NCI-H146 treated with DMSO at 0.1 percent for 48 hours (cell line): ENCODE measurements around the gene ACER3.
"Not testable (repeated sequence)": the region's sequence is repeated elsewhere in the genome, so short reads cannot be mapped to it uniquely, and the experiment has no call there.

Experiments used
- DNase-seq: peaks from one replicate; lab custom pipeline; 2025; ENCODE audit not compliant: unreplicated experiment; lab: John Stamatoyannopoulos, UW

ACER3 gene

DNA sequence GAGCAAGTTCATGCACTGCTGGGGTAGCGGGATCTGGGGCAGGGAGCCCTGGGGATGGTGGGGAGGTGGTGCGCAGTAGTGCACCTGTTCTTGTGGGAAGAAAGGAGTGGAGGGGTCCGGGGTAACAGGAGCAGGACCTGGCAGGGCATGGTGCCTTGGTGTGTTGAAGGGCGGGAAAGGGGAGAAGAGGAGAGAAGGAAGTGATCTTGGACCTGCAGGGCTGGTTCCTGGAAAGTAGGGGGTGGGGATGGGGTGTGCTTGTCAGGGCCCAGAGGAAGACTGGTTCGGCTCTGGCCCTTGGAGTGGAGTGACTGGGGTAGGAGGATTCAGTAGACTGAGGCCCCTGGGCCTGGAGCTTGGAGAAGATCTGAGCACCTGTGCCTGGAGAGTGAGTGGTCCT lies 195.2 kb downstream of the ACER3 start:
- DNase-seq, result no peak

DNA sequence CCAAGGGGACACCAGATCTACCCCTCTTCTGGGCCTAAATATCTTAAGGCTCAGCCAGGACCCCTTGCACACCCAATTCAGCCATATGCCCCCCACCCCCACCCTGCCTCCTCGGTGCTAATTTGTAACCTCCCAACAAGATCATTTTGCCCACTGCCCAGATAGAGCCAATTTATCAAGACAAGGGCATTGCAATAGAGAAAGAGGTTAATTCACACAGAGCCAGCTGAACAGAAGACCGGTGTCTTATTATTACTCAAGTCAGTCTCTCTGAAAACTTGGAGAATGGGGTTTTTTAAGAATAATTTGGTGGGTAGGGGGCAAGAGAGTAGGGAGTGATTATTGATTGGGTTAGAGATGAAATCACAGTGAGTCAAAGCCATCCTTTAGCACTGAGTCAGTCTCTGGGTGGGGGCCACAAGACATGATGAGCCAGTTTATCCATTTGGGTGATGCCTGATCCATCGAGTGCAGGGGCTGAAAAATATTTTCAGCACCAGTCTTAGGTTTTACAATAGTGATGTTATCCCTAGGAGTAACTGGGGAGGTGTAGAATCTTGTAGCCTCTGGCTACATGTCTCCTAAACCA lies 196.2 kb downstream of the ACER3 start:
- no peak for DNase-seq

DNA sequence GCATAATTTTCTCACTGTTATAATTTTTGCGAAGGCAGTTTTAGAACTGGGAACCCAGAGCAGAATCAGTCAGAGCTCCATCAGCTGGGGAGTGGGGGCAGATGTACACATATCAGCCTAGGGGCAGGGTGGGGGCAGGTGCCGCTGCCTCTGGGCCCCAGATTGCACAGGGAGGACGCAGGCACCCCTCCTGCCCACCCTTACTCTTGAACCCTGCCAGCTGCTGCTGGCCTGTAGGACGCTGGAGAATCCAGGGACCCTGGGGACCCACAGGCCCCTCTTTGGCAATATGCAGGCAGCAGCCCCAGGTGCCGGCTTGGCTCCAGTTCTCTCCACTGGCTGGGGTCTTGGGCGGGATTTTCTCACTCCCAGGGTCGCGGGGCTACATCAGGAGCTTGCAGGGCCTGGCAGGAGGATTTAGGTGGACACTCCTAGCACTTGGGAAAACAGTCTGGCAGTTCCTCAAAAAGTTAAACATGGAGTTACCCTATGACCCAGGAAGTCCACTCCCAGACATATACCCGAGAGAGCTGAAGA lies 197.3 kb downstream of the ACER3 start:
- no peak for DNase-seq

DNA sequence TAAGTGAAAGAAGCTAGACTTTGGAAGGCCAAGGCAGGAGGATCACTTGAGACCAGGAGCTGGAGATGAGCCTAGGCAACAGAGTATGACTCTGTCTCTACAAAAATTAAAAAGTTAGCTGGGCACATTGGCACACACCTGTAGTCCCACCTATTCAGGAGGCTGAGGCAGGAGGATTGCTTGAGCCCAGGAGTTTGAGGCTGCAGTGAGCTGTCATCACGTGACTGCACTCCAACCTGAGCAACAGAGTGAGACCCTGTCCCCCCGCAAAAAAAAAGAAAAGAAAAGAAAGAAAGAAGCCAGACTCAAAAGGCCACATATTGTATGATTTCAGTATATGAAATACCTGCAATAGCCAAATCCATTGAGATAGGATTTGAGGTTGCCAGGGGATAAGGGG lies 198.2 kb downstream of the ACER3 start:
- no peak for DNase-seq

DNA sequence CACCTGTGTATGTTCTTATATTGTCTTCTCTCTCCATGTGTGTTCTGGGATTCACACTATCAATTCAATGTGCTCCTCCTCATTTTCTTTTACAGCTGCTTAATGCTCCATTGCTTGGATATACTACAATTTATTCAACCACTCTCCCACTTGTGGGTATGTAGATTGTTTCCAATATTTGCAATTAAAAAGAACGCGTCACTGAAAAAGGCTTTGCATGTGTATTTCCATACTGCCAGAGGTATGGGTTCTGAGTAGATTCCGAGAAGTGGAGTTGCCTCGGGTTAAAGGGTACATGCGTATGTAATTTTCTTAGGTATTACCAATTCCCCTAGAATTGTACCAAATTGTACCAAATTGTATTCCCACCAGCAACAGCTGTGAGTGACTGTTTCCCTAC lies 199.1 kb downstream of the ACER3 start:
- DNase-seq, result no peak

DNA sequence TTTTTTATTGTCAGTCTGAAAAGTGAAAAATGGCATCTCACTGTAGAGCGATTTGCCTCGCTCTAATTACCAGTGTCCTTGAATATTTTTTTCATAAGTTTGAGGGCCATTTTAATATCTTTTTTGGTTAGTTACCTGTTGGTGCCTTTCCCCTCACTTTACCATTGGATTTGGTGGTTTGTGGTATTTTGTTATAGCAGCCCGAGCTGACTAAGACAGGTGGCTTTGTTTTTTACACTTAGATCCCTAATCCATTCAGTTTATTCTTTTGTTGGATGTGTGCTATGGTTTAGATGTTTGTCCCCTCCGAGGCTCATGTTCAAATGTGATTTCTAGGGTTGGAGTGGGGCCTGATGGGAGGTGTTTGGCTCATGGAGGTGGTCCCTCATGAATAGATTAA lies 199.5 kb downstream of the ACER3 start:
- no peak for DNase-seq

DNA sequence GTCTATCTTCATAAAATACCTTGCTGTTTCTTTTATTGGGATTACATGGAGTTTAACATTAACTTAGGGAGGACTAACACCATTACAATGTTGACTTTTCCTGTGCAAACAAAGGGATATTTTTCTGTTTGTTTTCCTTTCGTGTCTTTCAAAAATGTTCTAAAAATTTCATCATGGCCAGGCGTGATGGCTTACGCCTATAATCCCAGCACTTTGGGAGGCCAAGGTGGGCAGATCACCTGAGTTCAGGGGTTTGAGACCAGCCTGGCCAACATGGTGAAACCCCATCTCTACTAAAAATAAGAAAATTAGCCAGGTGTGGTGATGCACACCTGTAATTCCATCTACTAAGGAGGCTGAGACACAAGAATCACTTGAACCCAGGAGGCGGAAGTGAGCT lies 200.5 kb downstream of the ACER3 start:
- not testable (repeated sequence) for DNase-seq

DNA sequence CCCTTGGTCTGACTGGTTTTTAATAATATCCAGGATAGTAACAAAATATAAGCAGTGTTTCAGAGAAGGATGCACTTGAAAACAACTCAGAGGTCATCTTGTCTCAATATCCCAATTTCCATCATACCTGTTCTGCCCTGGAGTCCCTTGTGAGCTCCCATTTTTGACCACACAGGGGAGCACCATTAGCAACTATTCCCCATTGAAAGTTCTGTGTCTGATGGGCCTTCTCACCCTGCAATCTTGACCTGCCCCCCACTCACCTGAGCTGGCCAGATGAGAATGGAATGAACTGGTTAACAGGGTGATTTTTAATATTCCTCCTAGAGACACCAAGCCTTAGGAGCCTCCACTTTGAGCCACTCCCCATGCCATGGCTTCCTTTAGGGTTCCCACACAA lies 202.2 kb downstream of the ACER3 start:
- DNase-seq, result no peak

DNA sequence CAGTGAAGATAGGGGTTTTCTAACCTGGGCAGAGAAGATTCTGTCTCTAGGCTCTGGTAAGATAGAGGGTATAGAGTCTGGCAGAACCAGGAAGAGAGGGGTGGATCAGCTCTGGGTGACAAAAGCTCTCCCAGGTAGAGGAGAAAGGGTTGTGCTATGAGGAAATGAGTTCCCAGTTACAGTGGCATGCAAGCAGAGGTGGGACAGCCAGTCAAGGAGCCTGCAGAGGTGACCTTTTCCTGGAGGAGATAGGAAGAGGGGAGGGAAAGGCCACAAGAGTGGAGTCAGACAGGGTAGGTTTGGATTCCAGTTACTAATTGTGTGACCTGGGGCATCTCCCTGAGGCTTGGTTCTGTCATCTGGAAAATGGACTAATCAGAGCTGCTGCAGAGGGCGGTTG lies 202.7 kb downstream of the ACER3 start:
- DNase-seq, result no peak

DNA sequence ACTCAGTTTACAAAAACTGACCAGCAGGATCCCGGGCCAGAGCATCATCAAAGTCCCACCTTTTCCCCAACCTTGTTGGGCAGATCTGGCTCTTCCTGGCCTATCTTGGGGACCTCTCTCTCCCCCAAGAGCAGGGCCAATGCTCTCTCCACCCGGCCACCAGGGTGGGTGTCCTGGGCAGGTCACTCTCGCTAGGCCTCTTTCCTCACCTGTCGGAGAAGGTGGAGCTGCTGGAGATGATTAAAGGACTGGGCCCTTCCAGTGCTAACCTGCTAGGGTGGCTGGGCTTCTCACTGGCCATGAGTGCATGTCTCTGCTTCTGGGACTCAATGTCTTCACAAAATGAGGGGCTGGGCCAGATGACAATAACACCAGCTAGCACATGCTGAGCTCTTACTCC lies 203.1 kb downstream of the ACER3 start:
- no peak for DNase-seq

DNA sequence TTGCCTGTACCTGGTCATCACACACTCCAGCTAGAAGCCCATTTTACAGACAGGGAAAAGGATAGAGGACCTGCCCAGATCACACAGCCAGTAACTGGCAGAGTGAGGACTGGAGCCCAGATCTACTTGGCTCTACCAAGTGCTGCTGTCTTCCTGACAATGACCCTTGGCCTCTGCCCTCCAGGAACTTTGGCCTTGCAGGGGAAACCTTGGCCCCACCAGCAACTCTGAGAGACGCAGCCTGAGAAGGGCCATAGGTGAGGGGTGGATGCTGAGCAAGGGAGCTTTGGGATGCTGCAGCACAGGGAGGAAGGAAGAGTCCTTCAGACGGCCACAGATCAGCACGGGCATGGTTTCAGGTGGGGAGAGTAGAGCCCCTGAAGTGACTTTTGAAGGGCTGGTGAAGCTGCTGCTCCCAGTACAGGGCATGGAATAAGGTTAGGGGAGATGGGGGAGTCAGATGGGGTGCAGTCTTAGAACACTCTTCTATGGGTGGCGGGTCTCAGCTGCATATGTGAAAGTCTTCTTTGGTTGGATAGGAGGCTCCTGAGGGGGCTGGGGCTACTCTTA lies 204.0 kb downstream of the ACER3 start:
- no peak for DNase-seq

DNA sequence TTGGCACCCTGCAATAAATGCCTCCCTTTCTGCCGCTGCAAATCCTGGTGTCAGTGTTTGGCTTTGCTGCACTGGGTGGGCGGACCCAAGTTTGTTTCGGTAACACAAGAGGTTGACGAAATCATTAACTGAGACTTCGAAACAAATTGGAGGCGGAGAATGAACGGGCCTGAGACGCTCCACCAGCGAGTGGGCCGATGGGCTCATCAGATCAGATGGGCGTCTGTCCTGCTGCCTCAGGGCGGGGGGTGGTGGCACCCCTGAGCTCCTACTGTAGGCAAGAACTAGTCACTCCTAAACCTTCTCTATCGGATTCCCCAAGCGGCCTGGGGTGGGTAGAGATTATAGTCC lies 205.1 kb downstream of the ACER3 start:
- no peak for DNase-seq

DNA sequence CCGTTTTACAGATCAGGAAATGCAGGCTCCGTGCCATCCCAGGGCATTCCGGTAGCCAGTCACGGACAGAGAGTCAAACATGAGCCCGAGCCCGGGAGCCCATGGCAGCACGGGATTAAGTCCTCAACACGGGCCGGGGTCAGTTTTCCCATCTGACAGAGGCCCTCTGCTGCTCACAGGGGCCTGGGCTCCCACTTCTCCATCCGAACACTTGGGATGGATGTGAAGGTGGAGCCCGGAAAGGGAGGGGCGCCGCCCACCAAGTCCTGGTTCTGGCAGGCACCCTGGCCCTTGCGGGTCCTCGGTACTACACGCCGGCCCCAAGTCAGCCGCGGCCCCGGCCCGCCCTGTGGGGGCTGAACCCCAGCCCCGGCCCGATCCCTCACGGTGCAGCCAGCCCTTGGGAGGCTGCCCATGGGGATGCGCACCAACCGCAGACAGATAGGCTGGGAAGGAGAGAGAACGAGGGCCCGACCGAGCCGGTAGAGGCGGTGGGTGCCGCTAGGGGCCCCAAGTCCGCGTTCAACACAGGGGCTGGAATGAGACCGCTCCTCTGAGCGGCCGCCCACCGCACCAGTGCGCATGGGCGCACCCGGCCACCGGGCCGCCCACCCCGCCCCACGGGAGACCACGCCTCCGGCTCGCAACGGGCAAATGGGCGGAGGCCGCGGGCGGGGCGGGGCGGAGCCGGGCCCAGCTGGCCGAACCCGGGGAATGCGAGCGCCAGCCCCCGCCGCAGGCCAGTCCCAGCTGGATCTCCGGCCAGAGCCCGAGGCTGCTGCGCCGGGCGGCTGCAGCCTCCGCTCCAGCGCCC lies 205.7 kb downstream of the ACER3 start, which contains the start of gene CAPN5:
Gene CAPN5, plus strand, starts transcription at position 743 of the 814 bp plus-strand sequence. CDS start 17,916 bp downstream, outside the sequence.
- peak; percentile 77 for DNase-seq

DNA sequence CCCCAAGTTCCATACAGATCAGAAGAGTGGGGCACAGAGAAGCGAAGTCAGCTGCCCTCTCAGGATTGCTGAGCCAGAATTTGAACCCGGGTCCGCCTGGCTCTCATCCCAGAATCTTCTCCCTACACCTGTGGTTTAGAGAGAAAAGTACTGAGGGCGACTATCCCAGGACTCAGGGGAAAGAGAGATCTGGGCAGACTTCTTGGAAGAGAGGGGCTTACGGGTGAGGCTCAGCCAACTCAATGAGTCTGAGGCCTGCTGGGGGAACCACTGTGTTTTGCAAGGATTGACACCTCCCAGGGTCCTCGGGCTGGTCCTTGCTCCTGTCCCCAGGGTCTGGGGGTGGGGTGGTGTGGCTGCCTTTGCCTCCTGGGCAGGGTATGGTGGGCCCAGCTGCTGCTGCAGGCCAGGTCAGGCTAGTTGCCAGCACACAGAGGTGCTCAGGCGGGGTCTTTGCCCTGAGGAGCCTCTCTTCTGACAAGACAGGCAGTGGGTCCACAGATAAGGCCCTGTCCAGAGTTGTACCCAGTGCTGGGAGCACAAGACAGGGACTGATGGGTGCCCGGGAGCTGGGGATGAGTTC lies 207.2 kb downstream of the ACER3 start:
- no peak for DNase-seq

DNA sequence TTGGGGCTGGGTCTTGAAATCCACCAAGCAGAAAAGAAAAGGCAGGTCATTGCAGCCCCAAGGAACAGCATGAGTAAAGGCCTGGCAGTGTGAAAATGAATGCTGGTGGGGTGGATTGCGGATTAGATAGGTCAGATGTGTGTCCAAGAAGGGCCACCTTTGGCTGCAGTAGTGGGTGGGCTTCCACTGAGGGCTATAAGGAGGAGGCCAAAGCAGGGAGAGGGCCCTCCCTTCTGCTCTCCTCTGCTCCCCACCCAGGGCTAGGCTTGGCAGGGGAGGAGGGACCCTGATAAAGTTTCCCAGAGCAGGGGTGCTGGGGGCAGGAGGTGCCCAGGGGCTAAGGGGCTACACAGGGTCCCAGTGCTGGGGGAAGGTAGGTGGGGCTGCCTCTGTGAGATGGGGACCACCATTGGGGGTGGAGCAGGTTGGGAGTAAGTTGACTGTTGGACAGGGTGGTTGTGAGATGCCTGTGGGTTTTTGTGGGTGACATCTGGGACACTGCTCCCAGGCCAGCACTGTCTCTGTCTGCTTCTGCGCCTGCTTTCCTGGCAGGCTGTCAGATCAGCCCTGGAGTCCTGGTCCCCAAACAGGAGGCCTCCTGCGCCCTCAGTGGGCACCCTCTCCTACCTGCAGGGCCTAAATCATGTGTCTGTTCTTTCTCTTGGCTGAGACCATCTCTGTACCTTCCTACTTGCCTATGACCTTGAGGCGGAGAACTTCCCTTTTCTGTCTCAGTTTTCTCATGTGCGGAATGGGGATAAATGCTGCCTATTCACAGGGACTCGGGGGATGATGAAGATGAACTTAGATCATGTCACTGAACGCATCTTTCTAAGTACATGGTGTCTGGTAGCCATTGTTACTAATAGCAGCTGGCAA lies 208.0 kb downstream of the ACER3 start:
- DNase-seq, result no peak

DNA sequence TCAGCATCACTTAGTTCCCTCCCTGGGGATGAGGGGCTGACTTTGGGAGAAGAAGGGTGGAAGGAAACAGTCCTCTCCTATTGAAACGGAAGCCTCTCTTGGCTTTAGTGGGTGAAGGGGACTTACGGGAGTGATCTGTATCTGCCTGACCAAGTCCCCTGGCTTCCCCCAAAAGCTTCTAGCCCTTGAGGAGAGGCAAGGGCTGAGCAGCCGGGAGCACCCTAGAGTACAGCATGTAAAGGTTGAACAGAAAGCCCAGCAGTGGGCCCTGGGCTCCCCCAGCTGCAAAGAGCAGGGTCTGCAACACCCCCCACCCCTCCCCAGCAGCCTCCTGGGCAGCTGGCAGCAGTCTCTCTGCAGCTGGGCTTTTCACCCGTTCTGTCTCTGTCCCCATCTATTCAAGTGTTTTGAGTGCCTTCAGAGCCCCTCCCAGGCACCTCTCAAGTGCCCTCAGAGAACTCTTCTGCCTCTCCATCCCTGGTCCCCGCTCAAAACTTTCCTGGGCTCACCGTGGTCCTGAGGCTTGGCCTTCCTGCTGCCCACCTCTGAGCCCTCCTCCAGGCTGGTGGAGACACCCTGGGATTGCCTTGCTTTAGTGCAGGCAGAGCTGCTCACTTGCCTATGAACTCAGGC lies 208.7 kb downstream of the ACER3 start:
- no peak for DNase-seq

DNA sequence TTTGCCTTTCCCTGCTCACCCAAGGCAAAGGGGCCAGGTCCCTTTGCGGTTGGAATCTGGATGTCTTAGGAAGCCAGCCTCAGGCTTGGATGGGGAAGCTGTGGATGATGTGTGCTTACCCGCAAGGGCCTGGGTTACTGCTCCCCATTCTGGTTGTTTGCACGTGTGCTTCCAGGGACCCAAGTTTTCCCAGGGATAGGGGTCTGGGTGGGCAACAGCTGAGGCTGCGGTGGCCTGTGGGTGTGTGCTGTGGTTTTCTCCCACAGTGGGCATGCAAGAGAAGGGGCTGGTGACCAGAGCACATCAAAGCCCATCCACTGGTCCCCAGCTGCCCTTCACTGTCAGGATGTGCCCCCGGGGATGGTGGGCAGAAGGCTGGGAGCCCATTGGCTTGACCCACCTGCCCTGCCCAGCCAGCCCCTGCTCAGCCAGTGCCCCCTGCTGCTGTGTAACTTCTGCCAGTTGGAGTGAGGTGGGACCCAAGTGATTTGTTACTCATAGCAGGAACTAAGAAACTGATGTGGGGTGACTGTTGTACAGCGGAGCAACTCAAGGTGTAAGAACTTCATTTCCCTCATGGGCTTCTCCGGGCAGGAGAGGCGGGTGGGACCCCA lies 209.4 kb downstream of the ACER3 start:
- DNase-seq, result no peak

DNA sequence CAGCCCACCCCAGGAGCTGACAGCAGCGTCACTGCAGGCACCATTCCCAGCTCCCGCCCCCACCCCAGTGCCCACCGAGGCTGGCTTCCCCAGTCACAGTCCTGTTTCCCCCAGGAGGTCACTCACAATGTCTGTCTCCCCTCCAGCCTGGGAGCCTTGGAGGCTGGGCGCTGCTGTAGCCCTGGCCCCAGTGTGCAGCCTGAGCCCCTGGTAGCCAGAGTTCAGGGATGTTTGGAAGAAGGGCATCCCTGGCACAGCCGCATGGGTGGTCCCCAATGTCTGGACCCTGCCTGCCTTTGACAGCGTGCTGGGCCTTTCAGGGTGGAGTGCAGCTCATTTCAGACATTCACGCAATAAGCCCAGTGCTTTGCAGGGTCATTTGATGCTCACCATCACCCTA lies 210.4 kb downstream of the ACER3 start:
- no peak for DNase-seq

DNA sequence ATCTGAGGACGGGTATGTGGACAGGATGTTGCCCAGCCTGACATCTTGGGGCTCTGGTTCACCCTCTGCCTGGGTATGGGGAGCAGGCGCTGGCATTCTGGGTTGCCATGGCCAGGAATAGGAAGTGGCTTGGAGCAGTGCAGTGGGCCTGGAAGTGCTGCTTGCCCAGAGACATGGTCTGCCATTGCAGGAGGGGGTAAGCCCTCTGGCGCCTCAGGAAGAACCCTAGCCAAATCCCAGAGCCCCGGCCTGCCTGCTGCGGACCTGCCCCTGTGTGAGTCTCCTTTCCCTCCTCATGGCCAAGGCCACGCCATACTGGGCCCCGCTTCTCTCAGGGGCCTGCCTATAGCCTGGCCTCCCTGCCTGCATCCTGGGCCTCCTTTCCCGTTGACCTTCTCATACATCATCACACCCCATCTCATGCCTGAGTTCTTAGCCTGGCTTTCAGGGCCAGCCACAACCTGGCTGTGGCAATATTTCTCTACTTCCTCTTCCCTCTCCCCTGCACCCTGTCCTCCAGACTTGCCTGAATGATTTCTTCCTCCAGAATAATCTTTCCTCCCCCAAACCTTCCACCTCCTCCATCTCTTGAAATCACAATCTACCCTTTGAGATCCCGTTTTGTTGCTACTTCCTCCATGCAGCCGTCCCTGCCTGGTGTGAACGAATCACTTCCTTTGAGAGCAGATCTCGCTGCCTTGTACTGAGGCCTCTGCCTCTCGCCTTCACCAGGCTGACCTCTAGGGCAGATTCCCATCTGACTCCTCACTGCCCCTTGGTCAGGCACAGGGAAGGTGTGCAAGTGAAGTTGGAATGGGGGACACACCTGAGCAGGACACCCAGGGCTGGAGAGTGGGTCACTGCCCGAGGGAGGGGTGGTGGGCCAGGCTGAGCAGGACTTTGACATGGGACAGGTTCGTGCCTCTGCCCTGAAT lies 211.2 kb downstream of the ACER3 start:
- DNase-seq, result no peak
